ELR (cell line): ENCODE measurements around the gene TAX1BP1.
"Not testable (repeated sequence)": the region's sequence is repeated elsewhere in the genome, so short reads cannot be mapped to it uniquely, and the experiment has no call there.

Source experiments
- DNase-seq: peaks from one replicate; pipeline ENCODE4 v3.0.0-alpha.2; 2015; ENCODE audit warnings: low read depth

TAX1BP1 gene

DNA sequence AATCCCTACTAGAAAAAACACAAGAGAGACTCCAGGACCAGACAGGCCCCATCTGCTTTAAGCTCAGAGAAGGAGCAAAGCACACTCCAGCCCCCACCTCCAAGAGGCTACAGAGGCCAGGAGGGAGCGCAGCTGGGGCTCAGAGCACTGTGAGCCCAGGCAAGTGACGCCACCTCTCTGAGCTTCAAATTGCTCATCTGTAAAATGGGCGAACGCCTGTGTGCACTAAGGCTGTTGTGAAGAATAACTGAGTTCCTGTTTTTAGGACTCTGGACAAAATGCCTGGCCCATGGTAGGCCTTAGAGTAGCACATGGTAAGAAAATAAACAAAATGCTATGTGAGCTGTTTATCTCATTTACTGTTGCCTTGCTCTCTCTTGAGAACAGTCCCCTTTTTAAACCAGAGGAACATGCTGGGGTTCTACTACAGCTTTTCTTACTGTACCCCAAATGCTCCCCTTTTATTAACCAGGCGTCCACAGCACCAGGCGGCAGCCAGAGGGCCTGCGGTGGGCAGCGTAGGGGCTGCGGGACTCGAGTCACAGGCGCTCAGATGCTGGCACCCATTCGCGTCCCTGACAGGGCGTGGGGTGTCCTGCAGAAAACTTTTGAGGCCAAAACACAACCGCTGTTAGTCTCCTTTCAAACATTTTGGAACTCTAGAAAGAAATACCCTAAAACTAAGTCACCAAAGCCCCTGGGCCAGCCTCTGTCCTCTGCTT, 103.8 kb downstream of the TAX1BP1 start:
- no peak for DNase-seq

DNA sequence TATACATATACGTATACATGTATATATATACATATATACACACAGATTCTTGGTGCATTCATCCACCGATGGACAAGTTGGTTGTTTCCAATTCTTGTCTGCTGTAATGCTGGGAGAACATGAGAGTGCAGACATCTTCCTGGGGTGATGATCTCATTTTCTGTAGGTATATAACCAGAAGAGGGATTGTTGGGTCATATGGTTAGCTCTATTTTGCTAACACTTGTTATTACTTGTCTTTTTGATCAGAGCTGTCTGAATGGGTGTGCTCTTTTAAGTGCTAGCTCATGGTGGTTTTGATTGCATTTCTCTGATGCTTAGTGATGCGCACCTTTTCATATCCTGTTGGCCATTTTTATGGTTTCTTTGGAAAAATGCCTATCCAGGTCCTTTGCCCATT, 106.4 kb downstream of the TAX1BP1 start:
- no peak for DNase-seq

DNA sequence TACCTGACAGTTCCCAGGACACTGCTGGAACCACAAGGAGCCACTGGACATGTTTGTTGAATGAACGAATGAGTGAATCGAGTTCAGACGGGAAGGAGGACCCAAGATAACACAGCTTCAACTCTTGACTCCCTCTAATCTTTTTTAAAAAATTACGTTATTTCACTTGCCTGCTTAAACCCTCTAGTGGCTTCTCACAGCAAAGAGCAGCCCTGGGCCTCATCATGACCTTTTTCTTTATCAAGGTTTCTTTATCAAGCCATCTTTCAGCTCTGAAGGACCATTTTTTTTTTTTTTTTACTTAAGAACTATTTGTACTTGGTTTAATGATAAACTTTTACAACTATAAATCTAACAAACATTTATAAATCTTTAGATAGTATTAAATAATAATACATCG, 110.6 kb downstream of the TAX1BP1 start:
- DNase-seq: no peak

DNA sequence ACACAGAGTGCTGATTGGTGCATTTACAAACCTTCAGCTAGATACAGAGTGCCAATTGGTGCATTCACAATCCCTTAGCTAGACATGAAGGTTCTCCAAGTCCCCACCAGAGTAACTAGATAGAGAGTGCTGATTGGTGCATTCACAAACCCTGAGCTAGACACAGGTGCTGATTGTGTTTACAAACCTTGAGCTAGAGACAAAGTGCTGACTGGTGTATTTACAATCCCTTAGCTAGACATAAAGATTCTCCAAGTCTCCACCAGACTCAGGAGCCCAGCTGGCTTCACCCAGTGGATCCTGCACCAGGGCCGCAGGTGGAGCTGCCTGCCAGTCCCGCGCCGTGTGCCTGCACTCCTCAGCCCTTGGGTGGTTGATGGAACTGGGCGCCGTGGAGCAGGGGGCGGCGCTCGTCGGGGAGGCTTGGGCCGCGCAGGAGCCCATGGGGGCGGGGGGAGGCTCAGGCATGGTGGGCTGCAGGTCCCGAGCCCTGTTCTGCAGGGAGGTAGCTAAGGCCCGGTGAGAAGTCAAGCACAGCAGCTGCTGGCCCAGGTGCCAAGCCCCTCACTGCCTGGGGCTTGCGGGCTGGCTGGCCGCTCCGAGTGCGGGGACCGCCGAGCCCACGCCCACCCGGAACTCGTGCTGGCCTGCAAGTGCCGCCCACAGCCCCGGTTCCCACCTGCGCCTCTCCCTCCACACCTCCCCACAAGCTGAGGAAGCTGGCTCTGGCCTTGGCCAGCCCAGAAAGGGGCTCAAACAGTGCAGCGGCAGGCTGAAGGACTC, 116.9 kb downstream of the TAX1BP1 start:
- not testable (repeated sequence) for DNase-seq

DNA sequence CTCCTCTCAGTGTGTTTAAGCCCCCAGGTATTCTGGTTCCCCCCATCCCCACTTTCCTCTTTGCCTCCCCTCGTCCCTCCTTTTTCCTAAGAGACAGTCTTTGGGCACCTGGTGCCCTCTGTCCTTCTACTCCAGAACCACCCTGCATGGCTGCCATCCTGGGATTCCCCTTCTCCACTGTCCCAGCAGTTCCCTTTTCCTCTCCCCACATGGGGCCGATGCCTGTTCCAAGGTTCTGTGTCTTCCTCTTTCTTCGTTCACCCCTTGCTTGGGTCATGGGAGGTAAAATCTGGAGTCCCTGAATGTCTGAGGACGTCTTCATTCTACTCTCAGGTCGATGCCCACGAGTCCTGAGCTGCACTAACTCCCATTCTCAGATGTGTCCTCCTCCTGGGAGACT, 120.8 kb downstream of the TAX1BP1 start:
- no peak for DNase-seq

DNA sequence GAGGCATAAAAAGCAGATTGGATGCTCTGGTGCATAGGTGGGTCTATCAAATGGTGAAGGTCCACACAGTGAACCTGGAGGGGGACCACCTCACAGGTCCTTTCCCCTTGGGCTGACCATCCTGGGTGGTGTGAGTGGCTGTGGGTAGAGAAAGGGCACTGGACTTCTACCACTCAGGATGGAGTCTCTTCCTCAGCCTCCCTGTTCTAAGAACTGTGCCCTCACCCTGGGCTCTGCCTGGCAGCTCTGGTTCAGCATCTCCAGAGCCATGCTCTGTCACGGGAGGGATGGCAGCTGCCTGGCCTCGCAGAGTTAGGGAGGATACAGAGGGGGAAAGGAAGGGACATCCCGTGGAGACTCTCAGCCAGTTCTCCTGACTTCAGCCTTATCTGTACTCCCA, 121.8 kb downstream of the TAX1BP1 start:
- DNase-seq: no peak

DNA sequence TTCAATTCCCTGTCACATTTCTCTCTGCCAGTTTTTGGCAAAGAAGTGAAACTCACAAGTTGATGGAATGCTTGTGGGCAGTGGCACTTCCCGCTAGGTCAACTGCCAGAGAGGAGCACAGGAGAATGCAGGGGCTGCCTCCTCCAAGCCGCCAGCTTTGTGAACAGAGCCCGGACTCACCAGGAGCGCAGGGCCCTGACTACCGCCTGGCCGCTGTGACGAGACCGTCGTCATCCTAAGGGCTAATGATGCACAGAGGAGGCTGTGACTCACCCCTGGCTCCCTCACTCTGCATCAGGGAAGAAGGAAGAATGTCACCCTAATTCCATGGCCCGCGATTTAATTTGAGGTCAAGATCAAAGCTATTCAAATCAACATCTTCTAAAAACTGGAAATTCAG, 123.9 kb downstream of the TAX1BP1 start:
- peak; percentile 24 for DNase-seq

DNA sequence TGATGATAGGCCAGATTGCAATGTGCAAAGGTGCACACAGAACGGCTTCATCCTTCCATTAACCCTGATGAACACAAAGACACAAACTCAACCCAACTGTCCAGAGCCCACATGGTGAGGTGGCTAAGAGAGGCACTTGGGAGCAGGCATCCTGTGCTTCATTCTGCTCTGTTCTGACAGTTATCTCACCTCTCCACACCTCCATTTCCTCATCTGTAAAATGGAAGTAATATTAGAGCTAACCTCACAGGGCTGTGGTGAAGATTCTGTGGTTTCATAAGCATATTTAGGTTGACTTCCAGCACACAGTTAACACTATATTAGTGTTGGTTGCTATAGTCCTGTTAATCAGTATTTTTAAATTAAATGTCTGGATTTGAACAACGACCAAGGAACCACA, 126.3 kb downstream of the TAX1BP1 start:
- no peak for DNase-seq

DNA sequence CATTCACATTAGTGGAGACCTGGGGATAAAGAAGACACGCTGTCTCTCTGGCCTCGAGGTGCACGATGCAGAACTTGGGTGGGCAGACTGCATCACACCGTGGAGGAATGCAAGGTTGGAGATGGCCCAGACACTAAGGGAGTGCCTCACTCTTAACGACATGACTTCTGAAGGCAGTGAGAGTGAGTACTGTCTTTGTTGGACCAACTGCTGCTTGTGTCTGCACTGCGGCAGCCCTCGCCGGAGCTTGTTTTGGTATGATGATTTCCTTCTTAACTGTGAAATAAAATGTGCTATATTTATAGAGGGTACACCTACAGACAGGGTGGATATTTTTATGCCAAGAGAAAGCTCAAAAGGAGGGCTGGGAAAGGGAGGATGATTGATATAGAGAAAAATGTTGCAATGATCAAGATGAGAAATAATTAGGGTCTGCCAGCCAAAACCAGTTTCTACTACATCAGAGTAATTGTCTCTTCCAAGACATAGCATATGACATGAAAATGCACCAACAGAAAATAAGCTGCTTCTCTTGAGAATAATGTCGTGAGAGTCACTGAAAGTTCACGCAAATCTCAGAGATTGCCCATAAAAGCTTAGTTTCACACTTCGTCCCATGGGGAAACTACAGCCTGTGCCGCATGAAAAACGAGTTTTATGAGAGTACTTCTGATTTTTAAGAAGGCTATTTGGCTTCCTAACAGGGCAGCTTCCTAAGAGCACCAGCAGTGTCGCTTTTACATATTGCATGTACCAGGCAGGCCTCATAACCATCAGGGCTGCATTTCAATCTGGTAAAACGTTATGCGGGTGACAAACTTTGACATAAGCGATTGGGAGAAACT, 127.1 kb downstream of the TAX1BP1 start:
- DNase-seq: no peak

DNA sequence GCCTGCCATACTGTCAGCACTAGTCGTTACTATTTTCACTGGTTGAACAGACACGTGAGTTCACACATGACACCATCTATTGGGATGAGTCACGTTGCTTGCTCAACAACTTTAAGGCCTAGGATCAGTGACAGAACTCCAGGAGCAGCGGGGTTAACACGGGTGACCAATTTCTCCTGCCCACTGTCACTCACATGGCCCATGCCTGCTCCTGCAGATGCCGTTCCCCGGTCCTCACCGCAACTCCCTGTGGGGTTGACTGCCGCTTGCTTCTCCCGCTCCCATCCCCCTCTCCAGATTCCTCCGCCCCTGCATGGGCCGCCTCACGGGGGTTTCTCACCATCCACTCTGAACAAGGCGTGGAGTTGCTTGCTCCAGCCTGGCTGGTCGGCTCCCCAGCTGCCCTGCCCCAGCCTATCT, 128.2 kb downstream of the TAX1BP1 start:
- peak; percentile 32 for DNase-seq

DNA sequence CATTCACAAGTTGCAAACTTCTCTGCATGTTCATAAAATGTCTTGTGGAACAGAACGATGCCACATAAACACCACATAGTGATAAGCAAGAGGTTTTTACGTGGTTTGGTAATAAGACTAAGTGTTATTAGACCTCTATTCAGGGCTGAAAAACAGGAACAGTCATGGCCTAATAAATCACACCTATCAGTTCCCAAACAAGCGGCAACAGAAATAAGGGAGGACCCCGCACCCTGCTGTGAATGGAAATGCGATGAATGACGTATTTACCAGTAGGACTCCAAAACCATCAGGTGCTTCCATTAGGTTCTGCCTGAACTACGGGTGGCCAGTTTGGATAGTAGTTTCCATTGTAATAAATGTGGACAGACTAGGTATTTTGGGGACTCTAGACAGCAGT, 129.1 kb downstream of the TAX1BP1 start:
- DNase-seq: no peak

DNA sequence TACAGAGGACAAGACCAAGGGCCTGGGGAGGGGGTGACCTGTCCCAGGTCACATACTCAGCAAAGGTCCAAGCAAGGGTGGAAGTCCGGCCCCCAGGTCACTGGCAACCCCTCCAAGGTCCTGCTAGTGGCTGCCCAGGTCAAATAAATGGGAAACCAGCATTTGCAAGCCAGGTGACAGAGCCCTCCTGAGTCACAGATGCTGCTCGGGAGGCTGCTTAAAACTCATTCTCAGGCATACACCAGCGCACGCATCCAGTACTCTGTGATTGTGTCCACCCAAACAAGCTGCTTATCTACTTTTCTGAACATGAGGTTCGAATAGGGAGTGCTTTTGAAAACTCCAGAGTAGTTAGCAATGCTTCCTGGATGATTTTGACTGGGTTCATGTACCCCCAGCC, 130.6 kb downstream of the TAX1BP1 start:
- DNase-seq: no peak

DNA sequence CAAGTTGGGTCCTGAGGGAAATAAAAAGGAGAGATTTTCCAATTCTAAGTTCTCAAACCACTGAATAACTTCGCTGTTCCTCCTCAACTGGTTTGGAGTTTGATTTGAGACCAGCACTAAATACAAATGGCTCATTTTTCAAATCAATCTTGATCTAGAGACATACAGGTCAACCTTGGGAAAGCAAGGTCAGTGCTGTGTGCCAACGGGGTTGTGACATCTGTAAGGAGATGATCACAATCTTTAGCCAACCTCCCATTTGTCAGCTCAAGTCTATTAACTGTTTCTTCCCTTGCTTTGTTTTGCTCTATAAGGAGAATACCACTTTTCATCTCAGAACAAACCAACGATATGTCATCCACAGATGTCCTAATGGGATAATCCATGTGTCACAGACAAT, 131.1 kb downstream of the TAX1BP1 start:
- DNase-seq: no peak

DNA sequence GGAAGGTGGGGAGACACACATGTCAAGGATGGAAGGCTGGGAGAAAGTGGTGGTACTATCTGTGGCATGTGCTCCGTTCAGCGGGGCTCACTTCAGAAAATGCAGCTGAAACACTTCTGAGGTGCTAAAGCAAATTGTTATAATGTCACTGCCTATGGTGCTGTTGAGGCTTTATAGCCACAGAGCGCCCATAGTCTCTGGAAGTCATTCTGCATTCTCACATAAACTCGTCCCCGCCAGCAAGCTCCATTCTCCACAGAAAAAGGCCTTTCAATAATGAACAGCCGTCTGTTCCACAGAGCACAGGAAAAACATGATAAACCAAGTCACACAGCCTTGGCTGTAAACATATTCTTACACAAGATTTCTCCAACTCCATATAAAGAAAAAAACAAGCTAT, 131.9 kb downstream of the TAX1BP1 start:
- no peak for DNase-seq

DNA sequence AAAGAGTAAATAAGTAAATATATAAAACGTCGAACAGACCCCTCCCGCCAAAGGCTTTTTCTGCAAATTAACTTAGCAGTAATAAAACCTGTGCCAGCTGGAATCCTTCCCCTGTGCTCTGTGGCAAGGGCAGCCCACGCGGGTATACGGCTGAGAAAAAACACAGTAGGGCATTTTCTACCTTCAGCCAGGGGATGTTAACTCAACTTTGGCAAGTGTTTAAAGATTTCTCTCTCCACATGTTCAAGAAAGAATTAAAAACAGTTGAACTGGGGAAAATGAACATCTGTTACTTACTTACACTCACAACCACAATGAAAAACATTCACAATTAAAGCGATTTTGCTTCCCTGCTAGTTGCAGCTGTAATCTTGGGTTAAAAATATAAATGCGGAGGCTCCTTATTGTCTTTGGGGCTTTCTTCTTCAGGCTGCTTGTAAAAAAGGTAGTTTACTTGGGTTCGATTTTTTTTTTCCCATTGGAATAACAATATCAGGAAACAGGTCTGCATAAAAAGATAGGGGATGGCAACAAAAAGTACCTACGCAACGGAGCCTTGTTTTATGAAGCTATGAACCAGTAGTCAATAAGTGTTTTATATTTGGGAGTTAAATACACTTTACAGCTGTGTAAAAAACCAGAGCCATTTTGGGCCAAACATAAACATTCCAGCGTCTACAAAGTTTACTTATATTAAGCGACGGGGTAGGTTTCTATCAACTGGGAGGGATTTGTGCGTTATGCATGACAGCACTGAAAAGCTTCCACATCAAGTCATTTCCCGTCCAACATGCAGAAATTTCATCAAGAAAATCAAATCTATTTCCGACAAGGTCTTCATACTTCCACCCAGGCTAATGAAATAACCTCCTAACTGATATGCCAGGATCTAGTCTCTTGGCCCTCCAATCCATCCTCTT, 132.7 kb downstream of the TAX1BP1 start:
- DNase-seq: no peak

DNA sequence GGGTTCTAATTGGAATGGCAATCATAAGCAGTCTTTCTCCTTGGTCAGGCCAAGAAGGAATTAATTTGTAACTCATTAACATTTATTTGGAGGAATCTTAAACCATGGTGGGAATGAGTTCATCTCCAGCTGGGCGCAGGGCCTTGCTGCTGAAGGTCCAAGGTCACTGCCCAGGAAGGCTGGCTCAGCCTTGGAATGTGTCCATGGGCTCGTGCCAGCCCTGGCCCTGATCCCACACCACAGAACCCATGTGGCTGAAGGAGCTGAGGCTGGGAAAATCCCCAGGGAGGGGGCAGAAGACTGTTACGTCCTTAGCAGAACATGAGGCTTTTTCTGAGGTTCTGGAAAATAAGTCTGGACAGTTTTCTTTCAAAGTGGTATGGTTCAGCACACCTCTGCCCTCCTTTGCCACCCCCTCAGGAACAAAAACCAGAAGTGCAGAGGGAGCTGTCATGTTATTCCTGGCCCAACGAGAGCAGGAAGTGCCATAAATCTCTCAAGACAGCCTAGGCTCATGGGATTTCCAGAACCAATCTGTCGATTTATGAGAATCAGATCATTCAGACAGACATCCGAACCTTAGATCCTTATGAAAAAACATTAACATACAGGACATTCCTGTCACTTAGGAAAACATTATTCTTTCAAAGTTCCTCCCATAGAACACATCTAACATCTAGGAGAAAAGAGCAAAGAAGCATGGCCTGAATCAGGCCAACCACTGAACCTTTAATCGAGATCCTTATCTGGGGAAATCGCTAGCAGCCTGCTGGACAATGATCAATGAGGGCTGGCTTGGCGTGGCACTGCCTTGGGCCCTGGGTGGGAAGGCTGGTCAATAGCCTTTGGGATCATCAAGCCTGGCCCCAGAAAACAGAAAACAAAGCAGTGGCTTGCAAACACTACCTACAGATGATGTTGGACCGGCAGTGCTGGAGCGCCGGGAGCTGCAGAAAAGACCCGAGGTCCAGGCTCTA, 134.3 kb downstream of the TAX1BP1 start:
- peak; percentile 19 for DNase-seq

DNA sequence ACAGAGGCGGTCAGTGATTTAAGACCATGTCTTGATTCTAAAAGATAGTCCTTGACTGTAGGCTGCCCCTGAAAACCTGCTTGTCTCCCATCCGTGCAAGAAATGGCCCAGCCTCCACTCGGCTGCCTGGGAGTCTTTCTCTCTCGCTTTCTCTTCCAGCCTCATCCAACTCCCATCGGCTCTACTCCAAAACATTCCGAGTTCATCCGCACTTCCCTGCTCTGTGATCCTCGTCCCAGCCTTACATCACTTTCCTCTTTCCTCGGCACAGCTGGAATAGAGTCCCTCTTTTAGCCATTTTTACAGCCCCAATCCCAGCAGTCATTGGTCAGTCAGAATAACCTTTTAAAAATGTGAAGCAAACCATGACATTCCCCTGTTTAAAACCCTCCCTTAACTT, 135.1 kb downstream of the TAX1BP1 start:
- DNase-seq: no peak

DNA sequence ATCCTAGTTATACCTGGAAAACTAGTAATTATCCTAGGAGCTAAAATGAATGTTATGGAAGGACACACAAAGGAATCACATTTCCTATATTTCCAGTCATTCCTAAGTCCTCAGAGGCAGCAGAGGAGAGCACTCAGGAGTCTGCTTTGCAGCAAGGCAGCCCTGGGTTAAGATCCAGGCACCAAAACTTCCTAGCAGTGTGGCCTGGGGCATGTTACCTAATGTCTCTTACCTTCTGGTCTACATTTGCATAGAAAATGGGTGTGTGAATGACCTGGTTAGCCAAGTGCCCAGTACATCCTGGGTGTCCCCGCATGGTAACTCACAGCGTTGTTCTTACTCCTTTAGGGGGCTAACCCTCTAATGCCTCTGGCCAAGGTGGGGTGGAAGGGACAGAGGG, 135.9 kb downstream of the TAX1BP1 start:
- DNase-seq: no peak

DNA sequence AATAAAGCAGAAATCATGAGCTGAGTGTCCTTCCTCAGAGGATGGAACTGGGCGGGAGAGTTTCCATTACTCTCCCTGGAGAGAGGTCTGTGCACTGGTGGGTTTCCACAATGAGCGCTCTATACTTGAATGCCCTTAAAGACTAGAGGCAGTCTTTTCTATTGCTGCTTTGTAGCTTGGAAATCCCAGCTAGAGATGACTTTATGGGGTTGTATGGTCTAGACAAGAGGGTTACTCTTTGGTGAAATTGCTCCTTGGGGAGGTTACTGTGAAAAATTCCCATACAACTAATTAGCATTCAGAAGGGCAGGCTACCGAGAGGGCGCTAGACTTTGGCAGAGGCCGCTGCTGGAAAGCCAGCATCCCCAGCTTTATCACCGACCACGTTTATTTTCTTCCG, 136.8 kb downstream of the TAX1BP1 start:
- DNase-seq: no peak
